ENCODE measurements around the gene ESRRA. TPM values are rescaled to one million over a fixed set of nuclear protein-coding genes. Genes with fewer than 3 reads are reported as not detected.

The ESRRA gene
- total and polyA plus RNA-seq, 2 of the 13 experiments (the other 11 are each of a cell fraction or from before 2014, with no cell fraction given), result 18.1 to 36.3 TPM

GRCh38 chr11:64268893-64269539 is 36.3 kb upstream of the ESRRA start (continued):
- TF ChIP-seq FOXP4 (CRISPR knock-in tag; IDR thresholded peaks at IDR 0.05) (no peak), SRSF9 (IDR thresholded peaks at IDR 0.05; ENCODE audit: borderline replicate concordance, insufficient read depth, low read depth, low read length, poor library complexity, severe bottlenecking) (no peak), KLF11 (CRISPR knock-in tag; IDR thresholded peaks at IDR 0.05) (no peak), ZNF775 (CRISPR knock-in tag; IDR thresholded peaks at IDR 0.05; ENCODE audit: borderline replicate concordance) (no peak), ZNF83 (CRISPR knock-in tag; IDR thresholded peaks at IDR 0.05; ENCODE audit: borderline replicate concordance) (no peak), SRY (CRISPR knock-in tag; IDR thresholded peaks at IDR 0.05) (no peak), FIP1L1 (IDR thresholded peaks at IDR 0.05; ENCODE audit: borderline replicate concordance, insufficient read depth, low read depth, low read length) (no peak), FOSL1 (CRISPR knock-in tag; IDR thresholded peaks at IDR 0.05; ENCODE audit: borderline replicate concordance) (no peak), ZFP62 (CRISPR knock-in tag; IDR thresholded peaks at IDR 0.05) (no peak), ZBTB14 (CRISPR knock-in tag; IDR thresholded peaks at IDR 0.05) (no peak), MAX (IDR thresholded peaks at IDR 0.05) (no peak), ZNF572 (CRISPR knock-in tag; IDR thresholded peaks at IDR 0.05) (no peak), ZNF552 (CRISPR knock-in tag; IDR thresholded peaks at IDR 0.05; ENCODE audit: borderline replicate concordance) (no peak), ZNF136 (CRISPR knock-in tag; IDR thresholded peaks at IDR 0.05; ENCODE audit: low read depth) (no peak), RBFOX2 (IDR thresholded peaks at IDR 0.05; ENCODE audit: low read depth, low read length) (no peak), ZNF441 (CRISPR knock-in tag; IDR thresholded peaks at IDR 0.05; ENCODE audit: borderline replicate concordance) (no peak)
- TF ChIP-seq, protein P1, sequence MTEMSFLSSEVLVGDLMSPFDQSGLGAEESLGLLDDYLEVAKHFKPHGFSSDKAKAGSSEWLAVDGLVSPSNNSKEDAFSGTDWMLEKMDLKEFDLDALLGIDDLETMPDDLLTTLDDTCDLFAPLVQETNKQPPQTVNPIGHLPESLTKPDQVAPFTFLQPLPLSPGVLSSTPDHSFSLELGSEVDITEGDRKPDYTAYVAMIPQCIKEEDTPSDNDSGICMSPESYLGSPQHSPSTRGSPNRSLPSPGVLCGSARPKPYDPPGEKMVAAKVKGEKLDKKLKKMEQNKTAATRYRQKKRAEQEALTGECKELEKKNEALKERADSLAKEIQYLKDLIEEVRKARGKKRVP (CRISPR knock-in tag; IDR thresholded peaks at IDR 0.05), result no peak
- TF ChIP-seq, protein P2, sequence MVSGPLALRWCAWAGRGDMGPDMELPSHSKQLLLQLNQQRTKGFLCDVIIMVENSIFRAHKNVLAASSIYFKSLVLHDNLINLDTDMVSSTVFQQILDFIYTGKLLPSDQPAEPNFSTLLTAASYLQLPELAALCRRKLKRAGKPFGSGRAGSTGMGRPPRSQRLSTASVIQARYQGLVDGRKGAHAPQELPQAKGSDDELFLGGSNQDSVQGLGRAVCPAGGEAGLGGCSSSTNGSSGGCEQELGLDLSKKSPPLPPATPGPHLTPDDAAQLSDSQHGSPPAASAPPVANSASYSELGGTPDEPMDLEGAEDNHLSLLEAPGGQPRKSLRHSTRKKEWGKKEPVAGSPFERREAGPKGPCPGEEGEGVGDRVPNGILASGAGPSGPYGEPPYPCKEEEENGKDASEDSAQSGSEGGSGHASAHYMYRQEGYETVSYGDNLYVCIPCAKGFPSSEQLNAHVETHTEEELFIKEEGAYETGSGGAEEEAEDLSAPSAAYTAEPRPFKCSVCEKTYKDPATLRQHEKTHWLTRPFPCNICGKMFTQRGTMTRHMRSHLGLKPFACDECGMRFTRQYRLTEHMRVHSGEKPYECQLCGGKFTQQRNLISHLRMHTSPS (CRISPR knock-in tag; IDR thresholded peaks at IDR 0.05; ENCODE audit: low read depth), result 0 out of 2 replicates have a peak, but pooled peaks have one; percentile 21
